WTC11 (cell line): ENCODE results near the gene FHL5. TPM values are rescaled to one million over a fixed set of nuclear protein-coding genes. Genes with fewer than 3 reads are reported as not detected.

Source experiments
- ATAC-seq: fragments of 200-7000 bp; cut with Tn5 transposase; 2 replicates; pipeline ENCODE4 v1.10.0; 2021; ENCODE audit warnings: mild to moderate bottlenecking, moderate library complexity
- CTCF ChIA-PET: fragments of 300-600 bp; sonication (Branson Sonifier 250); formaldehyde crosslinking; loops from one replicate; lab custom pipeline; 2021; ENCODE audit warnings: antibody characterized with exemption; lab: Charles Lee
- POLR2A ChIA-PET: fragments of 350-600 bp; sonication (Branson Sonifier 250); formaldehyde crosslinking; loops from one replicate; lab custom pipeline; 2021; ENCODE audit warnings: antibody characterized with exemption; lab: Charles Lee
- DNase-seq: peaks from one replicate; pipeline ENCODE4 v3.0.0; 2021; ENCODE audit warnings: low spot score
- H3K27ac Mint-ChIP-seq: 2 replicates; pipeline ENCODE4 v1.8.0; 2021; ENCODE audit warnings: mixed read lengths
- H3K27me3 Mint-ChIP-seq: 2 replicates; pipeline ENCODE4 v1.8.0; 2021; ENCODE audit warnings: low read depth, mild to moderate bottlenecking, moderate library complexity, mixed read lengths
- H3K36me3 Mint-ChIP-seq: 2 replicates; pipeline ENCODE4 v1.8.0; 2021; ENCODE audit warnings: mixed read lengths
- H3K4me1 Mint-ChIP-seq: 2 replicates; pipeline ENCODE4 v1.8.0; 2022; ENCODE audit warnings: mixed read lengths
- H3K4me3 Mint-ChIP-seq: 2 replicates; pipeline ENCODE4 v1.8.0; 2021; ENCODE audit warnings: mild to moderate bottlenecking, moderate library complexity, mixed read lengths
- H3K9me3 Mint-ChIP-seq: 2 replicates; pipeline ENCODE4 v1.8.0; 2021; ENCODE audit warnings: mixed read lengths
- CREB1 ChIP-seq: sonication (generic); formaldehyde crosslinking; IDR thresholded peaks from 2 replicates; pipeline ENCODE4 v1.8.0; 2023; ENCODE audit warnings: mild to moderate bottlenecking, missing genetic modification reagents
- E2F5 ChIP-seq: sonication (generic); formaldehyde crosslinking; IDR thresholded peaks from 2 replicates; pipeline ENCODE4 v1.8.1; 2022; ENCODE audit warnings: mild to moderate bottlenecking, moderate library complexity, missing genetic modification reagents
- ERG ChIP-seq: fragments of 250-450 bp; sonication (Bioruptor Pico); IDR thresholded peaks from 2 replicates; pipeline ENCODE4 v1.8.0; 2021; ENCODE audit warnings: mild to moderate bottlenecking
- ETV6 ChIP-seq: sonication (generic); formaldehyde crosslinking; IDR thresholded peaks from 2 replicates; pipeline ENCODE4 v1.8.1; 2022; ENCODE audit warnings: mild to moderate bottlenecking, missing genetic modification reagents
- FOXJ3 ChIP-seq: sonication (generic); formaldehyde crosslinking; IDR thresholded peaks from 2 replicates; pipeline ENCODE4 v1.9.0; 2021; ENCODE audit warnings: missing genetic modification reagents, mild to moderate bottlenecking, borderline replicate concordance
- FOXP1 ChIP-seq: sonication (generic); formaldehyde crosslinking; IDR thresholded peaks from 2 replicates; pipeline ENCODE4 v1.8.0; 2022; ENCODE audit warnings: missing genetic modification reagents, mild to moderate bottlenecking, moderate library complexity, borderline replicate concordance
- FOXP4 ChIP-seq: sonication (generic); formaldehyde crosslinking; IDR thresholded peaks from 2 replicates; pipeline ENCODE4 v1.8.0; 2022; ENCODE audit warnings: mild to moderate bottlenecking, missing genetic modification reagents
- GABPB1 ChIP-seq: sonication (generic); formaldehyde crosslinking; IDR thresholded peaks from 2 replicates; pipeline ENCODE4 v1.8.1; 2023; ENCODE audit warnings: mild to moderate bottlenecking, missing genetic modification reagents
- IRF2 ChIP-seq: sonication (generic); formaldehyde crosslinking; IDR thresholded peaks from 2 replicates; pipeline ENCODE4 v1.8.0; 2022; ENCODE audit warnings: low read depth, missing genetic modification reagents, borderline replicate concordance
- JAZF1 ChIP-seq: fragments of 250-450 bp; sonication (Bioruptor Pico); IDR thresholded peaks from 2 replicates; pipeline ENCODE4 v1.9.0; 2021; ENCODE audit warnings: moderate library complexity, mild to moderate bottlenecking, inconsistent platforms
- JUN ChIP-seq: sonication (generic); formaldehyde crosslinking; IDR thresholded peaks from 2 replicates; pipeline ENCODE4 v1.8.0; 2023; ENCODE audit warnings: mild to moderate bottlenecking, missing genetic modification reagents
- KAT7 ChIP-seq: sonication (generic); formaldehyde crosslinking; IDR thresholded peaks from 2 replicates; pipeline ENCODE4 v1.8.1; 2023; ENCODE audit warnings: missing genetic modification reagents, mild to moderate bottlenecking, borderline replicate concordance
- MXD4 ChIP-seq: fragments of 250-450 bp; sonication (Bioruptor Pico); IDR thresholded peaks from 2 replicates; pipeline ENCODE4 v1.8.0; 2021; ENCODE audit warnings: mild to moderate bottlenecking, moderate library complexity, borderline replicate concordance
- NR1H2 ChIP-seq: sonication (generic); formaldehyde crosslinking; IDR thresholded peaks from 2 replicates; pipeline ENCODE4 v1.9.0; 2021; ENCODE audit warnings: mild to moderate bottlenecking, moderate library complexity, missing genetic modification reagents
- PREB ChIP-seq: sonication (generic); formaldehyde crosslinking; IDR thresholded peaks from 2 replicates; pipeline ENCODE4 v1.8.1; 2022; ENCODE audit warnings: mild to moderate bottlenecking, missing genetic modification reagents, moderate library complexity, borderline replicate concordance
- PRRX2 ChIP-seq: fragments of 250-450 bp; sonication (Bioruptor Pico); IDR thresholded peaks from 2 replicates; pipeline ENCODE4 v1.8.0; 2021; ENCODE audit warnings: mild to moderate bottlenecking
- SMAD4 ChIP-seq: sonication (generic); formaldehyde crosslinking; IDR thresholded peaks from 2 replicates; pipeline ENCODE4 v1.8.0; 2022; ENCODE audit warnings: mild to moderate bottlenecking, missing genetic modification reagents
- TEAD1 ChIP-seq: sonication (generic); formaldehyde crosslinking; IDR thresholded peaks from 2 replicates; pipeline ENCODE4 v1.8.0; 2022; ENCODE audit warnings: mild to moderate bottlenecking, missing genetic modification reagents
- TP53 ChIP-seq: sonication (generic); formaldehyde crosslinking; IDR thresholded peaks from 2 replicates; pipeline ENCODE4 v1.8.1; 2023; ENCODE audit warnings: mild to moderate bottlenecking, missing genetic modification reagents
- USF1 ChIP-seq: sonication (generic); formaldehyde crosslinking; IDR thresholded peaks from 2 replicates; pipeline ENCODE4 v1.8.0; 2022; ENCODE audit warnings: mild to moderate bottlenecking, missing genetic modification reagents
- ZNF219 ChIP-seq: sonication (generic); formaldehyde crosslinking; IDR thresholded peaks from 2 replicates; pipeline ENCODE4 v1.8.0; 2023; ENCODE audit warnings: missing genetic modification reagents, mild to moderate bottlenecking, borderline replicate concordance
- ZNF232 ChIP-seq: sonication (generic); formaldehyde crosslinking; IDR thresholded peaks from 2 replicates; pipeline ENCODE4 v1.8.0; 2022; ENCODE audit warnings: mild to moderate bottlenecking, missing genetic modification reagents
- ZNF416 ChIP-seq: fragments of 250-450 bp; sonication (Bioruptor Pico); IDR thresholded peaks from 2 replicates; pipeline ENCODE4 v1.9.0; 2021; ENCODE audit warnings: mild to moderate bottlenecking, inconsistent platforms
- ZNF423 ChIP-seq: fragments of 250-450 bp; sonication (Bioruptor Pico); IDR thresholded peaks from 2 replicates; pipeline ENCODE4 v2.1.2; 2022; ENCODE audit warnings: mild to moderate bottlenecking, moderate library complexity
- total RNA-seq: library from RNA; stranded (reverse); gene quantifications from 3 replicates; pipeline ENCODE4 v1.2.3, GENCODE V29; 2021
- TF ChIP-seq, protein P1 (sequence below): sonication (generic); formaldehyde crosslinking; IDR thresholded peaks from 2 replicates; pipeline ENCODE4 v1.8.0; 2022; ENCODE audit warnings: mild to moderate bottlenecking, missing genetic modification reagents
- TF ChIP-seq, protein P2 (sequence below): sonication (generic); formaldehyde crosslinking; IDR thresholded peaks from 2 replicates; pipeline ENCODE4 v1.8.1; 2022; ENCODE audit warnings: missing genetic modification reagents, borderline replicate concordance

Gene FHL5
- total RNA-seq, 1 experiment from 2014 or later, result not detected

GRCh38 chr6:96570053-96570452 is 7.1 kb downstream of the FHL5 start:
- no peak for TF ChIP-seq MXD4 (CRISPR knock-in tag)
- no peak for TF ChIP-seq ERG (CRISPR knock-in tag)
- TF ChIP-seq E2F5 (CRISPR knock-in tag), result no peak
- TF ChIP-seq USF1 (CRISPR knock-in tag), result no peak
- no peak for TF ChIP-seq TEAD1
- no peak for TF ChIP-seq ZNF219 (CRISPR knock-in tag)
- no peak for TF ChIP-seq GABPB1
- no peak for TF ChIP-seq ZNF416
- Mint-ChIP-seq H3K4me1 (peaks cover 24% of the 10 kb centered on the region), H3K27ac (no peak overlapping the region), H3K27me3 (peaks cover 3% of the 10 kb centered on the region; the same call in 1 of the 2 replicates), H3K36me3 (peaks cover 32% of the 10 kb centered on the region), H3K9me3 (peaks cover 34% of the 10 kb centered on the region), H3K4me3 (no peak overlapping the region)
- DNase-seq, result no peak
- ChIA-PET CTCF (interaction anchor here (1.1 kb wide), 1 partner anchor 57 kb away, joined by 3 read pairs; no protein-coding TSS in a partner anchor), POLR2A (no interaction called here)
- no peak for ATAC-seq

DNA sequence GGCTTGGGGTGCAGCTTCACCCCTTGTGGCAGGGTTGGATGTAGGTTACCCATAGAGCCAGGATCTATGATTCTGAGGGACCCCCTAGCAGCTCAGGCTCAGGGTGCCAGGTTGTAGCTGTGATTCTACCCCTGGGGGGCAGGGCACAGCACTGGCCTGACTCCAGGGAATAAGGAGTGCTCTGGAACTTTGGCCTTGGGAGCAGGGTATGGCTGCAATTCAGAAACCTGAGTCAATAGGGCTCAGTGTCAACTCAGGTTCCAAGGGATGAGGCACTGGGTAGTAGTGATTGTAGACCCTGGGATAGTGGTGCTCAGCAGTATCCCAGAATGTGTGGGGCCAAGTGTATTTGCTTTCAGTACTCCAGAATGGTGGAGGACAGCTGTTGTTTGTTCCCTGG is 8.6 kb downstream of the FHL5 start:
- TF ChIP-seq GABPB1, result no peak
- no peak for TF ChIP-seq IRF2
- TF ChIP-seq NR1H2 (CRISPR knock-in tag), result no peak
- no peak for TF ChIP-seq ETV6 (CRISPR knock-in tag)
- TF ChIP-seq JUN (CRISPR knock-in tag), result no peak
- no peak for TF ChIP-seq KAT7 (CRISPR knock-in tag)
- no peak for TF ChIP-seq SMAD4 (CRISPR knock-in tag)
- TF ChIP-seq PREB (CRISPR knock-in tag), result no peak
- TF ChIP-seq, protein P1, sequence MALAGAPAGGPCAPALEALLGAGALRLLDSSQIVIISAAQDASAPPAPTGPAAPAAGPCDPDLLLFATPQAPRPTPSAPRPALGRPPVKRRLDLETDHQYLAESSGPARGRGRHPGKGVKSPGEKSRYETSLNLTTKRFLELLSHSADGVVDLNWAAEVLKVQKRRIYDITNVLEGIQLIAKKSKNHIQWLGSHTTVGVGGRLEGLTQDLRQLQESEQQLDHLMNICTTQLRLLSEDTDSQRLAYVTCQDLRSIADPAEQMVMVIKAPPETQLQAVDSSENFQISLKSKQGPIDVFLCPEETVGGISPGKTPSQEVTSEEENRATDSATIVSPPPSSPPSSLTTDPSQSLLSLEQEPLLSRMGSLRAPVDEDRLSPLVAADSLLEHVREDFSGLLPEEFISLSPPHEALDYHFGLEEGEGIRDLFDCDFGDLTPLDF (CRISPR knock-in tag), result no peak
- TF ChIP-seq ZNF423 (CRISPR knock-in tag), result no peak
- TF ChIP-seq JAZF1 (CRISPR knock-in tag), result no peak
- TF ChIP-seq ZNF232, result no peak
- TF ChIP-seq FOXP4 (CRISPR knock-in tag), result no peak
- no peak for TF ChIP-seq FOXJ3 (CRISPR knock-in tag)
- TF ChIP-seq TP53, result no peak
- no peak for TF ChIP-seq PRRX2 (CRISPR knock-in tag)
- TF ChIP-seq CREB1, result no peak
- TF ChIP-seq FOXP1, result no peak
- no peak for TF ChIP-seq TEAD1
- TF ChIP-seq, protein P2, sequence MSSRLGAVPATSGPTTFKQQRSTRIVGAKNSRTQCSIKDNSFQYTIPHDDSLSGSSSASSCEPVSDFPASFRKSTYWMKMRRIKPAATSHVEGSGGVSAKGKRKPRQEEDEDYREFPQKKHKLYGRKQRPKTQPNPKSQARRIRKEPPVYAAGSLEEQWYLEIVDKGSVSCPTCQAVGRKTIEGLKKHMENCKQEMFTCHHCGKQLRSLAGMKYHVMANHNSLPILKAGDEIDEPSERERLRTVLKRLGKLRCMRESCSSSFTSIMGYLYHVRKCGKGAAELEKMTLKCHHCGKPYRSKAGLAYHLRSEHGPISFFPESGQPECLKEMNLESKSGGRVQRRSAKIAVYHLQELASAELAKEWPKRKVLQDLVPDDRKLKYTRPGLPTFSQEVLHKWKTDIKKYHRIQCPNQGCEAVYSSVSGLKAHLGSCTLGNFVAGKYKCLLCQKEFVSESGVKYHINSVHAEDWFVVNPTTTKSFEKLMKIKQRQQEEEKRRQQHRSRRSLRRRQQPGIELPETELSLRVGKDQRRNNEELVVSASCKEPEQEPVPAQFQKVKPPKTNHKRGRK (CRISPR knock-in tag), result no peak
- peaks cover 34% of the 10 kb centered on the region for H3K9me3 Mint-ChIP-seq
- peaks cover 3% of the 10 kb centered on the region; the same call in 1 of the 2 replicates for H3K27me3 Mint-ChIP-seq
- no peak overlapping the region for H3K4me3 Mint-ChIP-seq
- ATAC-seq (no peak), DNase-seq (no peak)
- POLR2A ChIA-PET, result no interaction called here
- no peak overlapping the region for H3K27ac Mint-ChIP-seq
- H3K36me3 Mint-ChIP-seq, result peaks cover 32% of the 10 kb centered on the region
- H3K4me1 Mint-ChIP-seq, result peaks cover 24% of the 10 kb centered on the region
- CTCF ChIA-PET, result no interaction called here
